SU-DHL-6 (cell line): Measurements from ENCODE around the gene TOR3A.

Experiments
- H2AFZ ChIP-seq: fragments of 200-600 bp; sonication (generic); 2 replicates; pipeline ENCODE4 v1.6.1; 2014; ENCODE audit warnings: low read depth, mild to moderate bottlenecking, moderate library complexity, mixed read lengths, antibody characterized with exemption, low read length; ENCODE audit not compliant: severe bottlenecking
- H3F3A ChIP-seq: fragments of 200-600 bp; shearing (Covaris generic); 2 replicates; pipeline ENCODE4 v1.6.0; 2016; ENCODE audit warnings: antibody characterized with exemption, mild to moderate bottlenecking; ENCODE audit not compliant: insufficient read depth
- H3K27ac ChIP-seq: fragments of 200-600 bp; sonication (generic); 2 replicates; pipeline ENCODE4 v1.5.1; 2016; ENCODE audit warnings: low read depth, mild to moderate bottlenecking, low read length, moderate library complexity, mixed read lengths
- H3K27me3 ChIP-seq: fragments of 200-600 bp; sonication (generic), shearing (Covaris generic); 2 replicates; pipeline ENCODE4 v1.6.0; 2014; ENCODE audit warnings: mild to moderate bottlenecking, low read length
- H3K36me3 ChIP-seq: fragments of 200-600 bp; sonication (generic); 2 replicates; pipeline ENCODE4 v1.6.1; 2014; ENCODE audit warnings: mild to moderate bottlenecking, low read length, mixed read lengths
- H3K4me2 ChIP-seq: fragments of 300-600, 200-600 bp; shearing (Covaris generic), sonication (generic); 2 replicates; pipeline ENCODE4 v1.6.0; 2014; ENCODE audit warnings: low read length, low read depth, mild to moderate bottlenecking; ENCODE audit not compliant: poor library complexity, severe bottlenecking
- H3K4me3 ChIP-seq: fragments of 200-600 bp; sonication (generic); 2 replicates; pipeline ENCODE4 v1.5.1; 2014; ENCODE audit warnings: antibody characterized with exemption, low read length, mild to moderate bottlenecking, mixed read lengths; ENCODE audit not compliant: insufficient read depth, poor library complexity, severe bottlenecking
- H3K79me2 ChIP-seq: fragments of 200-600 bp; sonication (generic); 2 replicates; pipeline ENCODE4 v1.6.1; 2014; ENCODE audit warnings: mild to moderate bottlenecking, low read length, moderate library complexity; ENCODE audit not compliant: insufficient read depth
- H3K9ac ChIP-seq: fragments of 200-600 bp; sonication (generic); 2 replicates; pipeline ENCODE4 v1.7.0; 2014; ENCODE audit warnings: mild to moderate bottlenecking, low read length
- H3K9me2 ChIP-seq: fragments of 200-600 bp; sonication (generic); replicated peaks from 2 replicates; pipeline ENCODE4 v1.6.1; 2014; ENCODE audit warnings: low read length; ENCODE audit not compliant: insufficient read depth
- H3K9me3 ChIP-seq: fragments of 200-600 bp; sonication (generic); 2 replicates; pipeline ENCODE4 v1.6.1; 2014; ENCODE audit warnings: low read length, mixed read lengths; ENCODE audit not compliant: insufficient read depth
- H4K20me1 ChIP-seq: fragments of 200-600 bp; sonication (generic); 2 replicates; pipeline ENCODE4 v1.6.1; 2014; ENCODE audit warnings: low read depth, mild to moderate bottlenecking, antibody characterized with exemption, low read length, moderate library complexity, mixed read lengths
- CTCF ChIP-seq: fragments of 200-600 bp; sonication (generic); IDR thresholded peaks from one replicate; pipeline ENCODE4 v1.5.1; 2017; ENCODE audit warnings: antibody characterized with exemption, mild to moderate bottlenecking, low read length, moderate library complexity; ENCODE audit not compliant: insufficient read depth, poor library complexity, severe bottlenecking
- EZH2phosphoT487 ChIP-seq: fragments of 200-600 bp; sonication (generic), shearing (Covaris generic); conservative IDR thresholded peaks from 2 replicates; pipeline ENCODE4 v1.6.1; 2018; ENCODE audit warnings: mild to moderate bottlenecking, antibody characterized with exemption, low read length, moderate library complexity, mixed read lengths

Gene TOR3A

GRCh38 chr1:179099891-179100290, 18.0 kb downstream of the TOR3A start:
- no peaks in the 10 kb centered on the region for H3K9me2 ChIP-seq
- no peaks in the 10 kb centered on the region for H3K79me2 ChIP-seq
- no peaks in the 10 kb centered on the region for H4K20me1 ChIP-seq
- no peaks in the 10 kb centered on the region for H3K9me3 ChIP-seq
- no peak overlapping the region for H3K9ac ChIP-seq
- H2AFZ ChIP-seq: no peak overlapping the region
- H3F3A ChIP-seq: no peaks in the 10 kb centered on the region
- H3K4me2 ChIP-seq: no peak overlapping the region
- no peak overlapping the region for H3K27ac ChIP-seq
- TF ChIP-seq CTCF (no peak), EZH2phosphoT487 (no peak)
- no peaks in the 10 kb centered on the region for H3K27me3 ChIP-seq
- H3K4me3 ChIP-seq: no peak overlapping the region
- 0 out of 2 replicates have a peak, but pooled peaks cover 3% of the 10 kb centered on the region for H3K36me3 ChIP-seq

- TF ChIP-seq CTCF (no peak), EZH2phosphoT487 (no peak)
- Histone ChIP-seq H3K36me3 (0 out of 2 replicates have a peak, but pooled peaks cover 2% of the 10 kb centered on the region), H3K79me2 (no peaks in the 10 kb centered on the region), H3F3A (no peaks in the 10 kb centered on the region), H3K9me3 (no peaks in the 10 kb centered on the region), H3K4me3 (no peak overlapping the region), H3K9ac (no peak overlapping the region), H4K20me1 (no peaks in the 10 kb centered on the region), H3K4me2 (no peak overlapping the region), H3K27me3 (no peaks in the 10 kb centered on the region), H3K27ac (no peak overlapping the region), H2AFZ (no peak overlapping the region), H3K9me2 (no peaks in the 10 kb centered on the region)
These were observed 19.7 kb downstream of the TOR3A start for GRCh38 chr1:179101566-179101965.

GRCh38 chr1:179103999-179104398, 22.1 kb downstream of the TOR3A start:
- H3K4me3 ChIP-seq: no peak overlapping the region
- no peaks in the 10 kb centered on the region for H3F3A ChIP-seq
- no peak overlapping the region for H3K27ac ChIP-seq
- H3K9me3 ChIP-seq: no peaks in the 10 kb centered on the region
- no peak for TF ChIP-seq EZH2phosphoT487
- no peak for TF ChIP-seq CTCF
- H3K27me3 ChIP-seq: no peaks in the 10 kb centered on the region
- H3K36me3 ChIP-seq: no peaks in the 10 kb centered on the region
- no peak overlapping the region for H2AFZ ChIP-seq
- H3K79me2 ChIP-seq: no peaks in the 10 kb centered on the region
- H3K4me2 ChIP-seq: no peak overlapping the region
- H4K20me1 ChIP-seq: no peaks in the 10 kb centered on the region
- no peak overlapping the region for H3K9ac ChIP-seq
- H3K9me2 ChIP-seq: no peaks in the 10 kb centered on the region
